Peyer's patch (tissue), 4 donors: Measurements from ENCODE around the gene EEF1B2. TPM values are rescaled to one million over a fixed set of nuclear protein-coding genes. Genes with fewer than 3 reads are reported as not detected.

Experiments used
- DNase-seq, 3 donors: peaks; one replicate each; pipeline ENCODE4 v3.0.0-alpha.2; 2017 to 2019
- H3K27ac ChIP-seq, 4 donors: fragments of 200-600 bp; sonication (generic); one replicate each; pipeline ENCODE4 v1.5.1; 2016 to 2019
- H3K27me3 ChIP-seq, 2 donors: fragments of 200-600 bp; sonication (generic); one replicate each; pipeline ENCODE4 v1.5.1; 2019
- H3K36me3 ChIP-seq, 3 donors: fragments of 200-600 bp; sonication (generic); one replicate each; pipeline ENCODE4 v1.5.1; 2016 to 2019
- H3K4me1 ChIP-seq, 4 donors: fragments of 200-600 bp; sonication (generic); one replicate each; pipeline ENCODE4 v1.5.1; 2016 to 2019
- H3K4me3 ChIP-seq, 4 donors: fragments of 200-600 bp; sonication (generic); 1 replicate in 3 of 4; 2 replicates in 1 of 4; pipeline ENCODE4 v1.5.1; 2016 to 2019; ENCODE audit warnings: mild to moderate bottlenecking in 1 of 4
- H3K9me3 ChIP-seq, 4 donors: fragments of 200-600 bp; sonication (generic); one replicate each; pipeline ENCODE4 v1.5.1; 2016 to 2019; ENCODE audit warnings: mild to moderate bottlenecking in 1 of 4
- CTCF ChIP-seq, 6 experiments: fragments of 450-650 bp in 4 of 6; fragments of 200-600 bp in 2 of 6; sonication (generic) in 1 of 6; IDR thresholded peaks; one replicate each; pipeline ENCODE4 v1.5.1; 2017 to 2019; ENCODE audit warnings: antibody characterized with exemption in 6 of 6, mild to moderate bottlenecking in 3 of 6, moderate library complexity in 1 of 6
- POLR2A ChIP-seq, 2 donors: fragments of 450-650 bp; IDR thresholded peaks; one replicate each; pipeline ENCODE4 v1.5.1; 2017; ENCODE audit warnings: antibody characterized with exemption in 2 of 2, mild to moderate bottlenecking in 2 of 2, moderate library complexity in 2 of 2
- total RNA-seq, 4 donors: library from RNA; depleted of rRNA; stranded (reverse); fragments of >200 nt; gene quantifications; one replicate each; pipeline ENCODE4 v1.1.0, GENCODE V29; 2016

Gene EEF1B2
- total RNA-seq, 4 donors from 2014 or later: 146 to 601 (median 242) TPM

DNA sequence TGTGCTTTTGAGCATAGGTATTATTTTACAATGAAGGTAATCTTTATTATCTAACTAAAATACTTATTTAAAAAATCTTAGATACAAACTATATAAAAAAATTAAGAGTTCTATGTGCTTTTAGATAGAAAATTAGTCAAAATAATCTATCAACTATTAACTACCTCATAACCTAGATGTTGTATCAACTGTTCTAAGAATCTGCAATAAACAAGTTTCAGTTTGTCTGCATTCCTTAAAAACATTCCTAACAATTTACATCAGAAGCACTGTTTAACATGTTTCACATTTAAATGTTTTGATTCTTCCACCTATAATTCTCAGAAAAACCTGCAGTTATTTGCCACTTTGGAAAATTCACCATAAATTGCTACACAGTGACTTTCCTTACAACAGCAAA is 33.8 kb upstream of the EEF1B2 start:
- TF ChIP-seq POLR2A (IDR thresholded peaks at IDR 0.05) (no peak), CTCF (IDR thresholded peaks at IDR 0.05) (no peak)
- no peak for DNase-seq
- H3K27me3 ChIP-seq: no peaks in the 10 kb centered on the region
- H3K27ac ChIP-seq: no peak overlapping the region
- H3K36me3 ChIP-seq: peaks cover 0 to 98% (median 0%) of the 10 kb centered on the region in 3 donors
- no peak overlapping the region for H3K4me3 ChIP-seq
- H3K9me3 ChIP-seq: no peaks in the 10 kb centered on the region
- no peaks in the 10 kb centered on the region for H3K4me1 ChIP-seq

DNA sequence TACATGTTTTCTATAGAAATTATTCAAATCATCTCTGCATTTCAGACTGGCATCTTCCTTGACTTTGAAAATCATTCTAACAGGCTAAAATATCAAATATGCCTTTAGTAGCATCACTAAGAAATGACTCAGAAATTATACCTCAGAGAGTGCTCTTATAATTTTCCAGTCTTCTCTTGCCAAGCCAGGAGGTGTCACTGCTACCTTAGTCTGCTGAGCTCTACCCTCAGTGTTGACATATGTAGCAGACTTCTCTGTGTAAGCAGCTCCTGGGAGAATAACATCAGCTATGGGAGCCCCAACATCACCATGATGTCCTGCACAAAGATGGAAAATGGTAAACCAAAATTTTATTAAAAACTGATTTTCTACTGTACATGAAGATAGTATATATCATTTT is 32.0 kb upstream of the EEF1B2 start:
- DNase-seq: no peak
- H3K36me3 ChIP-seq: peaks cover 0 to 100% (median 0%) of the 10 kb centered on the region in 3 donors

DNA sequence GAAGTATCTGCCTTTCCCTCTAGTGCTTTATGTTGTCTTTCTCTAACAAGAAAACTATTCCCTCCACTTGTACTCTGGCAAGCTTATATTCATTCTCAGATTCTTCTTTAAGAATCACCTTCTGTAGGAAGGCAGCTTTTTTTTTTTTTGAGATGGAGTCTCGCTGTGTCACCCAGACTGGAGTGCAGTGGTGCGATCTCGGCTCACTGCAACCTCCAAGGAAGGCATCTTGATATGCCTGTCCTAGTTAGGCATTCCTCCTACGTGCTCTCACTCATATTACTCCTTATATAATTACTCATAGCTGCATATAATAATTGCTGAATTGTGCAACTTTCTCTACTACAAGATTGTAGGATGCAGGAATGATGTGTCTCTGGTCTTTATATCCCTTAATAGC is 16.2 kb upstream of the EEF1B2 start:
- Histone ChIP-seq H3K36me3 (peaks cover 0 to 98% (median 0%) of the 10 kb centered on the region in 3 donors), H3K9me3 (no peaks in the 10 kb centered on the region), H3K27ac (no peak overlapping the region), H3K27me3 (no peaks in the 10 kb centered on the region), H3K4me1 (no peaks in the 10 kb centered on the region), H3K4me3 (no peak overlapping the region)
- no peak for DNase-seq
- no peak for TF ChIP-seq POLR2A (IDR thresholded peaks at IDR 0.05)
- no peak for TF ChIP-seq CTCF (IDR thresholded peaks at IDR 0.05)

More for the DNA sequence above, 32.0 kb upstream of the EEF1B2 start:
- TF ChIP-seq POLR2A (IDR thresholded peaks at IDR 0.05) (no peak), CTCF (IDR thresholded peaks at IDR 0.05) (no peak)
- Histone ChIP-seq H3K27ac (no peak overlapping the region), H3K9me3 (no peaks in the 10 kb centered on the region), H3K4me1 (no peaks in the 10 kb centered on the region), H3K4me3 (no peak overlapping the region), H3K27me3 (no peaks in the 10 kb centered on the region)

- Histone ChIP-seq H3K4me3 (no peak overlapping the region), H3K4me1 (no peaks in the 10 kb centered on the region), H3K27me3 (no peaks in the 10 kb centered on the region), H3K9me3 (no peaks in the 10 kb centered on the region), H3K27ac (no peak overlapping the region), H3K36me3 (peaks cover 0 to 98% (median 0%) of the 10 kb centered on the region in 3 donors)
- no peak for DNase-seq
- TF ChIP-seq POLR2A (IDR thresholded peaks at IDR 0.05) (no peak), CTCF (IDR thresholded peaks at IDR 0.05) (no peak)
These were observed 15.3 kb upstream of the EEF1B2 start for GRCh38 chr2:206144383-206144782.

DNA sequence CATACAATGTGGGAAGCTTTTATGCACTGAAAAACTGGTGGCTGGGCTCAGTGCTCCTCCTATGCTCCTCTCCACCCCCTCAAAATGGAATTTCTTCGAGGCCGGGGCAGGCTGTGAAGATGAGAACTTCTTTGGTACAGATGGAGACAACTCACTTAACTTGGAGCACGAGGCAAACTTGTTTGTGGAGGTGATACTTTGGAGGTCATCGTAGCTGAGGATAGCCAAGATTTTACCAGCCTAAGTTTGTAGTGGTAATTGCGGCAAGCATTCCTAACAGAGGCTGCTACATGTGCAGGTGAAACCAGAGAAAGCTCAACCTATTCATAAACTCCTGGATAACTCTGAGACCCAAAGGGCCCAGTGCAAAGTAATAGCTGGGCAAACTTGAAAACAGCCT is 14.0 kb upstream of the EEF1B2 start:
- Histone ChIP-seq H3K27me3 (no peaks in the 10 kb centered on the region), H3K27ac (no peak overlapping the region), H3K4me1 (no peaks in the 10 kb centered on the region), H3K9me3 (no peaks in the 10 kb centered on the region), H3K4me3 (no peak overlapping the region), H3K36me3 (peaks cover 0 to 96% (median 0%) of the 10 kb centered on the region in 3 donors)
- no peak for DNase-seq
- no peak for TF ChIP-seq POLR2A (IDR thresholded peaks at IDR 0.05)
- no peak for TF ChIP-seq CTCF (IDR thresholded peaks at IDR 0.05)

DNA sequence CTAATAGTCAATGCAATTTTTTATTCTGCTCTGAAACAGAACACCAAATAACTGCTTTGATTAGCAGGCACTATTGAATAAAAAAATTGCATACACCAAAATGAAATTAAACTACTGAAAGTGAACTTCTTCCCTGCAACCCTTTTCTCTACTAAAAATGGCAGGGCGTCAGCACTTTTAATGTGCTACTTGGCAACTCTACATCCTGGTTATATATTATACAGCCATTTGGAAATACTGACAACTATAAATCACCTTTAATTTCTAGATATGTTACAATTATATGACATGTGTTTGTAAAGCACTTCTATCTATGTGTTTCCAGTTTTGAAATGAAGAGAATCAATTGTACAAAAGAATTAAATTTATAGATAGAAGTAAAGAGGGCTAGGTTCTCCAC is 10.4 kb upstream of the EEF1B2 start:
- no peak overlapping the region for H3K4me3 ChIP-seq
- no peaks in the 10 kb centered on the region for H3K27me3 ChIP-seq
- TF ChIP-seq POLR2A (IDR thresholded peaks at IDR 0.05) (no peak), CTCF (IDR thresholded peaks at IDR 0.05) (no peak)
- H3K27ac ChIP-seq: no peak overlapping the region
- no peaks in the 10 kb centered on the region for H3K4me1 ChIP-seq
- H3K36me3 ChIP-seq: peaks cover 0 to 78% (median 0%) of the 10 kb centered on the region in 3 donors
- no peak for DNase-seq
- H3K9me3 ChIP-seq: no peaks in the 10 kb centered on the region
